Cardiac septum (tissue), 1 donor: ENCODE measurements around the gene MAT2A. TPM values are rescaled to one million over a fixed set of nuclear protein-coding genes. Genes with fewer than 3 reads are reported as not detected.
"Not testable (repeated sequence)": the region's sequence is repeated elsewhere in the genome, so short reads cannot be mapped to it uniquely, and the experiment has no call there.

Experiments used
- DNase-seq: peaks from one replicate; pipeline ENCODE4 v3.0.0-alpha.2; 2020; ENCODE audit warnings: low spot score
- intact Hi-C: fragments of 100-400 bp; cut with DNase I; formaldehyde crosslinking; loops from one replicate; pipeline ENCODE4 v1.14.0; 2022
- total RNA-seq: library from RNA; stranded (reverse); fragmentation: NEBNext Ultra II Directional; extraction: Animal tissue kit (Norgen Biotek cat#: 25700); gene quantifications from one replicate; pipeline ENCODE4 v1.2.1, GENCODE V29; 2021
- donor health status: DM: no; HTN: no; CAD: no.

Gene MAT2A
- total RNA-seq, 1 donor from 2014 or later = 146 TPM

- intact Hi-C loops, DNase-seq: not testable (repeated sequence)
Observed at GRCh38 chr2:85544254-85544691, 5.3 kb downstream of the MAT2A start.

DNA sequence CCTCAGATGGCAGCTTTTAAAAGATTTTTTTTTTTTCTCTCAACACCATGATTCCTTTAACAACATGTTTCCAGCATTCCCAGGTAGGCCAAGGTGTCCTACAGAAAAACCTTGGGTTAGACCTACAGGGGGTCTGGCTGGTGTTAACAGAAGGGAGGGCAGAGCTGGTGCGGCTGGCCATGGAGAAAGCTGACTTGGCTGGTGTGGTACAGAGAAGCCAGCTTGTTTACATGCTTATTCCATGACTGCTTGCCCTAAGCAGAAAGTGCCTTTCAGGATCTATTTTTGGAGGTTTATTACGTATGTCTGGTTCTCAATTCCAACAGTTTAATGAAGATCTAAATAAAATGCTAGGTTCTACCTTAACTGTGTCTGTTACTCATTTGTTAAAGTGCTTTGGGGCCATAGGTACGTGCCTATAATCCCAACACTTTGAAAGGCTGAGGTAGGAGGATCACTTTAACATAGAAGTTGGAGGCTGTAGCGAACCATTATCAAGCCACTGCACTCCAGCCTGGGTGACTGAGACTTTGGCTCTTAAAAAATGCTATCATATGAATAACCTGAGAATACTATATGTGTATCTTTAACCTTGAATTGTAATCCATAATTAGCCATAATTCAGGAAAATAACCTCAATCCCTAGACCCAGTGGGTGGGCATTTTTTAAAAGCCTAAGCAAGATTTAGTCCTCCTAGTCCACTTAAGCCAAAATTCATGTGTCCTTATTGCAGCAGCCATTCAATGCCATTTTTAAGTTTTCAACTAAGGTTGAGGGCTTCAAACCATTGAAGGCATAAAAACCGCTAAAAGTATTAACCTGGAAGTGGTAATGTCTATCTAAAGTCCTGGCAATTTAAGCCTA lies 6.2 kb downstream of the MAT2A start:
- intact Hi-C loops = not testable (repeated sequence)

GRCh38 chr2:85545780-85546240 lies 6.8 kb downstream of the MAT2A start:
- no peak for DNase-seq
- intact Hi-C loops = no loop called here

More for the DNA sequence above, 6.2 kb downstream of the MAT2A start:
- not testable (repeated sequence) for DNase-seq

- intact Hi-C loops = no loop called here
- DNase-seq = no peak
Observed at GRCh38 chr2:85547089-85547858, 8.3 kb downstream of the MAT2A start.

DNA sequence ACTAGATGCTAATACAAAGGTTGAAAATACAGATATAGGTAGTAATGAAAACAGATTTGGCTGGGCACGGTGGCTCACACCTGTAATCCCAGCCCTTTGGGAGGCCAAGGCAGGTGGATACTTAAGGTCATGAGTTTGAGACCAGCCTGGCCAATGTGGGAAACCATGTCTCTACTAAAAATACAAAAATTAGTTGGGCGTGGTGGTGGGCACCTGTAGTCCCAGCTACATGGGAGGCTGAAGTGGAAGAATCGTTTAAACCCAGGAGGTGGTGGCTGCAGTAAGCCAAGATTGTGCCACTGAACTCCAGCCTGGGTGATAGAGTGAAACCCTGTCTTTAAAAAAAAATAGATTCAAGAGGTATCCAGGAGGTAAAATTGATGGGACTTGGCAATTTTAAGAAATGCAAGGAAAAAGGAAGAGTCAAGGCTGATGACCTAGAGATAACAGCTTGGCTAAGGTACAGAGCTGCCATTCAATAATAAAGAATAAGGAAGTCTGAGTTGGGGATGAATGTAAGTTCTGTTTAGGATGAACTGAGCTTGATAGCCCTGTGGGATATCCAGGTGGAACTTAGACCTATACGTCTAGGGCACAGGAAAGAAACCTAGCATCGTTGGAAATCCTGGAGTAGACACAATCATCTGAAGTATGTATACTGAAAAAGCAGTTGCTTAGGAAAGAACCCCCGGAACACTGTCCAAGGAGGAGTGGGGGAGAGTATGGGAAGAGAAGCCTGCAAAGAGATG lies 9.1 kb downstream of the MAT2A start:
- DNase-seq = no peak
- intact Hi-C loops = no loop called here

- intact Hi-C loops = no loop called here
- DNase-seq = no peak
Observed at GRCh38 chr2:85548608-85548900, 9.6 kb downstream of the MAT2A start.

GRCh38 chr2:85549095-85549494 lies 10.1 kb downstream of the MAT2A start:
- intact Hi-C loops = no loop called here

DNA sequence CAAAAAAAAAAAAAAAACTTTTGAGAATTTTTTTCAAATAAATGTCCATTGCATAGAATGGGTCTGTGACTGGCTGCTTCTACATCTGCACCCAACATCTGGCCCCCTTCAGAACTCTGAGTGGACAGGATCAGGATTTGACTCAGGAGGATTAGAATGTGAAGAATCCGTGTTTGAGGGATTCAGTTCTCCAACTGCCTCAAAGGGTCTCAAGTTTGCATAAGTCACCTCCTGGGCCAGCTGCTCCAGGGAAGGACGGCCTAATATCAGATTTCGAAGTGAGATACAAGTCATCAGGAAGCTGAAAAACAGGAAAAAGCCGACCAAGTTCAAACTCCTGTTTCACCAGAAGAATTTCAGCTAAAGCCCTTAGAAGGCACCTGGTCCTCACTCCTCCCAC lies 10.9 kb downstream of the MAT2A start:
- DNase-seq = no peak
- intact Hi-C loops = no loop called here

More at GRCh38 chr2:85549095-85549494, 10.1 kb downstream of the MAT2A start:
- DNase-seq = no peak

DNA sequence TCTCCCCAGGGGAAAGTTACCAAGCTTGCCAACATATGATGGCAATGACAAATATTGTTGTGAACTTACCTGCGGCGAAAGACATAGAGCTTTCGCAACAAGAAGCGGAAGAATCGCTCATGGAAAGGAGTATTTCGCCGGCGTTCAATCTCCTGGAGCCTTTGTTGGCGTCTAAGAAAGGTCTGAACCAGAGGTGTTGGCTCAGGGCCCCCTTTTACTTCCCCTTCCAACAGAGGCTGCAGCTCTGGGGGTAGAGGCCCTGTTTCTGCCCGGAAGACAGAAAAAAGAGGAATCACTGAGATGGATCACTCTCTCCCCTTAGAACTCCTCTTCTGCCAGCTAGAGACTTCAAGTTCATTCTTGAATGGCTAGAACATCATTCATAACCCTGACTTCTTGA lies 11.5 kb downstream of the MAT2A start:
- intact Hi-C loops = no loop called here
- no peak for DNase-seq

GRCh38 chr2:85551698-85552678 lies 13.0 kb downstream of the MAT2A start:
- intact Hi-C loops = loop anchor here (1.0 kb wide), 1 partner anchor 131 kb away; no protein-coding TSS in a partner anchor

GRCh38 chr2:85553184-85553583 lies 14.2 kb downstream of the MAT2A start:
- intact Hi-C loops = no loop called here
- no peak for DNase-seq

More at GRCh38 chr2:85551698-85552678, 13.0 kb downstream of the MAT2A start:
- DNase-seq = peak; percentile 88

- DNase-seq = no peak
- intact Hi-C loops = no loop called here
Observed at GRCh38 chr2:85554980-85555612, 16.1 kb downstream of the MAT2A start.

GRCh38 chr2:85557130-85557529 lies 18.2 kb downstream of the MAT2A start:
- intact Hi-C loops = no loop called here
- DNase-seq = no peak

- no peak for DNase-seq
- intact Hi-C loops = no loop called here
Observed at GRCh38 chr2:85558160-85558559, 19.2 kb downstream of the MAT2A start.

DNA sequence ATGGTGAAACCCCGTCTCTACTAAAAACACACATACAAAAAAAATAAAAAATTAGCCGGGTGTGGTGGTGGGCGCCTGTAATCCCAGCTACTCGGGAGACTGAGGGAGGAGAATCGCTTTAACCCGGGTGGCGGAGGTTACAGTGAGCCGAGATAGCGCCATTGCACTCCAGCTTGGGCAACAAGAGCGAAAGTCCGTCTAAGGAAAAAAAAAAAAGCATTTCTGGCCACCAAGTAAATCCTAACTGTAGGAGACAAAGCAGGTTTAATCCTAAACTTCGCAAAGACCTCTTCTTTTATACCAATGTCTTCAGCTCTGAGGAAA lies 21.4 kb downstream of the MAT2A start:
- not testable (repeated sequence) for DNase-seq
- intact Hi-C loops = loop anchor here (5.0 kb wide), 1 partner anchor 42 kb away; the partner anchor contains the start of gene TMEM150A

DNA sequence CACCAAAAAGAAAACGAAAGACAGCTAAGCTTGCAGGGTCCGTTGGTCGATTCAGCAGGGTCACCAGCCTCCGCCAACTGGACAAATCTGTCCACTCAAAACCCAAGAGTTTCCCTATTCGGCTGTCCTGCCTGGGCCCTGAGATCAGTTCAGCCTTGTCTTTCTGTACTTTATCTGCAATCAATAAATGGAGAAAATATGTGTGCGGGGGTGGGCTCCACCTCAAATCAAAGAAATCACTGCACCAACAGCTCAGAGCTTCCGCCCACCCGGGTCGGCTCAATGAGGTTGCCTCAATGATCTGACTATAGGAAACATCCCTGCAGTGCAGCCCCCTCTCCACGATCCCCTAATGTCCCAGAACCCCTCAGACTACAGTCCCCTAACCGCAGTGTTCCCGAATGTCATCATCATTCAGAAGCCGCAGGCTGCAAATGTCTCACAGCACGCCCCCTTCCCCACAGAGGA lies 21.9 kb downstream of the MAT2A start:
- DNase-seq = no peak
- intact Hi-C loops = loop anchor here (1.0 to 5.0 kb wide), 2 partner anchors 22 to 41 kb away; partner anchors contain the start of genes MAT2A and TMEM150A

DNA sequence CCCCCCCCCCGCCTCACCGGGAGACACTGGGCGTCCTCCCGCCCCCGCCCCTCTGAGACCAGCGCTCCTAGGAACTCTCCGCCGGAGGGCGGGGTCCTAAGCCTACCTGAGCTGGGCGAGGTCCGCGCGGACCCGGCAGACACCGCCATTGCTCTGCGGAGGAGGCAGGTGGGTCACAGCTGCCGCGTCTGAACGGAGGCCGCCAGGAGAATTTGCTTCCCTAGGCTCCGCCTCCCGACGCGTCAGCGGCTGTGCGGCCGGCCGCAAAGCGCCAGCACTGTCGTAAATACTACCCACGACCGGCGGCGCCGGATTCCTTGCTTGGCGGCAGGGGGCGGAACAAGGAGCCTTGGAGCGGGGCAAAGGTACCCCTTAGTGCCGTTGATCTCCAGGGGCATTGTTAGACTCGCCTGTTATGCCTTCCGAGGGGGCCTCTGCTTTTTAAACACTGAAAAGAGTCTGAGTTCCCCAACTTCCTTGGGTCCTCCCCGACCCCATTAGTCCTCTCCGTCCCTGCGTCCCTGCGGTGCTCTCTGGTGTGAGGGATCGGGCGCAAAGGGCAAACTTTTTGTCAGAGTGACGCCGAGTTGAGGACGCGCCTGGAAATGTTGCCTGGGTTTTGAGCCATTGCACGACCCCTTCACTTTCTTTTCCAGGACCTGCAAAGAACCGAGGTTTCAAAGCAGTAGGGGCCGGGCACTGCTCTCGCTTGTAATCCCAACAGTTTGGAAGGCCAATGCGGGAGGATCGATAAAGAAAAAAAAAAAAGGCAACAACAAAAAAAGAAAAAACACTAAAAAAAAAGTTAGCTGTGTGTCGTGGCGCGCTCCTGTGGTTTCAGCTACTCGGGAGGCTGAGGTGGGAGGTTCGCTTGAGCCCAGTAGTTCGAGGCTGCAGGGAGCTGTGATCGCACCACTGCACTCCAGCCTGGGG lies 22.6 kb downstream of the MAT2A start, which contains the start of gene GGCX:
Gene GGCX, minus strand, starts transcription at position 214 of the 933 bp plus-strand sequence. Its CDS starts 65 bp downstream, at position 149.
- intact Hi-C loops = loop anchor here (1.0 to 5.0 kb wide), 2 partner anchors 22 to 41 kb away; partner anchors contain the start of genes MAT2A and TMEM150A
- peak; percentile 98 for DNase-seq
